Measurements from ENCODE around the gene TRAF3IP1. TPM values are rescaled to one million over a fixed set of nuclear protein-coding genes. Genes with fewer than 3 reads are reported as not detected.

Gene TRAF3IP1
- total and polyA plus RNA-seq, 2 of the 13 experiments (the other 11 are each of a cell fraction or from before 2014, with no cell fraction given) = 4.1 to 12.9 TPM

DNA sequence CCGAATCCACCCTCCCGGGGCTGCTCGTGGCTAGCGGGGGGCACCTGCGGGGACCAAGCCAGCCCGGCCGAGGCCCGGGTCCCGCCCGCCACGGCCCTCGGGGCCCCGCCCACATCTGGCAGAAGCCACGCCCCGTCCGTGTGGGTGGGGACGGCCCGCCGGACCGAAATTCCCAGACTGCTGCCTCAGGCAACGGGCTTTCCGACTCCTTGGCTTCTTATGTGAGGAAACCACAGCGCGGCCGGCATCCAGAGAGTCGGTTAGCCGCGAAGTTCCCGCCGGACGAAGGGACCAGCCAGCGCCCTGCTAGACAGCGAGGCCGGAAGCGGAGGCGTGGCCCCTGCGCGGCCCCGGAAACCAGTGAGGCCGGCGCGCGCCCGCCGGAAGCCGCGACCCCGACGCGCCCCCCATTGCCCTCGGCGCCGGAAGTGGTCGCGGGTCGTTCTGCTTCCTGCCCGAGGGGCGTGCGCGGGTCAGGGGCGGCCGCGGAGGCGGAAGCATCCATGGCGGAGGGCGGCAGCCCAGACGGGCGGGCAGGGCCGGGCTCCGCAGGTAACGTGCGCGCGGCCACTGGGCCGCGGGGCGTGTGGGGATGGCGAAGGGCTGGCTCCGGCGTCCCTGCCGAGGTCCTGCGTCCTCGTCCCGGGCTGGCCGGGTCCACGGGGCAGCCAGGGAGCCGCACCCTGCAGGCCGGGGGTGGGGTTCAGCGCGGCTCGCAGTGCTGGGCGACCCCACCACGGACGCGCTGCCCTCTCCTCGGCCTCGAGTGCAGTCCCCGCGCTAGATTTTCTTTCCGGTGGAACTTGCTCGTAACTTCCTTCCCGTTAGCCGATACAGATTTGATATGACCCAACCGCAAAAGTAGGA, 106.5 kb downstream of the TRAF3IP1 start, which contains the start of gene ASB1 (continued):
- TF ChIP-seq, protein P1, sequence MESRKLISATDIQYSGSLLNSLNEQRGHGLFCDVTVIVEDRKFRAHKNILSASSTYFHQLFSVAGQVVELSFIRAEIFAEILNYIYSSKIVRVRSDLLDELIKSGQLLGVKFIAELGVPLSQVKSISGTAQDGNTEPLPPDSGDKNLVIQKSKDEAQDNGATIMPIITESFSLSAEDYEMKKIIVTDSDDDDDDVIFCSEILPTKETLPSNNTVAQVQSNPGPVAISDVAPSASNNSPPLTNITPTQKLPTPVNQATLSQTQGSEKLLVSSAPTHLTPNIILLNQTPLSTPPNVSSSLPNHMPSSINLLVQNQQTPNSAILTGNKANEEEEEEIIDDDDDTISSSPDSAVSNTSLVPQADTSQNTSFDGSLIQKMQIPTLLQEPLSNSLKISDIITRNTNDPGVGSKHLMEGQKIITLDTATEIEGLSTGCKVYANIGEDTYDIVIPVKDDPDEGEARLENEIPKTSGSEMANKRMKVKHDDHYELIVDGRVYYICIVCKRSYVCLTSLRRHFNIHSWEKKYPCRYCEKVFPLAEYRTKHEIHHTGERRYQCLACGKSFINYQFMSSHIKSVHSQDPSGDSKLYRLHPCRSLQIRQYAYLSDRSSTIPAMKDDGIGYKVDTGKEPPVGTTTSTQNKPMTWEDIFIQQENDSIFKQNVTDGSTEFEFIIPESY (CRISPR knock-in tag; IDR thresholded peaks at IDR 0.05) = no peak
- TF ChIP-seq, protein P2, sequence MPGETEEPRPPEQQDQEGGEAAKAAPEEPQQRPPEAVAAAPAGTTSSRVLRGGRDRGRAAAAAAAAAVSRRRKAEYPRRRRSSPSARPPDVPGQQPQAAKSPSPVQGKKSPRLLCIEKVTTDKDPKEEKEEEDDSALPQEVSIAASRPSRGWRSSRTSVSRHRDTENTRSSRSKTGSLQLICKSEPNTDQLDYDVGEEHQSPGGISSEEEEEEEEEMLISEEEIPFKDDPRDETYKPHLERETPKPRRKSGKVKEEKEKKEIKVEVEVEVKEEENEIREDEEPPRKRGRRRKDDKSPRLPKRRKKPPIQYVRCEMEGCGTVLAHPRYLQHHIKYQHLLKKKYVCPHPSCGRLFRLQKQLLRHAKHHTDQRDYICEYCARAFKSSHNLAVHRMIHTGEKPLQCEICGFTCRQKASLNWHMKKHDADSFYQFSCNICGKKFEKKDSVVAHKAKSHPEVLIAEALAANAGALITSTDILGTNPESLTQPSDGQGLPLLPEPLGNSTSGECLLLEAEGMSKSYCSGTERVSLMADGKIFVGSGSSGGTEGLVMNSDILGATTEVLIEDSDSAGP (CRISPR knock-in tag; IDR thresholded peaks at IDR 0.05; ENCODE audit: borderline replicate concordance) = peak; percentile 68
- TF ChIP-seq TAF1 (CRISPR knock-in tag; IDR thresholded peaks at IDR 0.05) (peak; percentile 84), ATF7 (IDR thresholded peaks at IDR 0.05) (no peak), ATF7 (CRISPR knock-in tag; IDR thresholded peaks at IDR 0.05) (no peak; the same call in 1 of the 2 replicates), ZNF749 (CRISPR knock-in tag; IDR thresholded peaks at IDR 0.05; ENCODE audit: borderline replicate concordance) (peak; percentile 77; the same call in 1 of the 2 replicates), REL (CRISPR knock-in tag; conservative IDR thresholded peaks at IDR 0.05) (peak; percentile 52; the same call in 1 of the 2 replicates), PAWR (CRISPR knock-in tag; IDR thresholded peaks at IDR 0.05; ENCODE audit: borderline replicate concordance) (no peak), SOX5 (CRISPR knock-in tag; IDR thresholded peaks at IDR 0.05; ENCODE audit: borderline replicate concordance) (peak; percentile 44; the same call in 1 of the 2 replicates), ZNF556 (CRISPR knock-in tag; IDR thresholded peaks at IDR 0.05; ENCODE audit: borderline replicate concordance) (peak; percentile 87), ZNF780A (CRISPR knock-in tag; IDR thresholded peaks at IDR 0.05) (0 out of 2 replicates have a peak, but pooled peaks have one; percentile 5)
- TF ChIP-seq, protein P3, sequence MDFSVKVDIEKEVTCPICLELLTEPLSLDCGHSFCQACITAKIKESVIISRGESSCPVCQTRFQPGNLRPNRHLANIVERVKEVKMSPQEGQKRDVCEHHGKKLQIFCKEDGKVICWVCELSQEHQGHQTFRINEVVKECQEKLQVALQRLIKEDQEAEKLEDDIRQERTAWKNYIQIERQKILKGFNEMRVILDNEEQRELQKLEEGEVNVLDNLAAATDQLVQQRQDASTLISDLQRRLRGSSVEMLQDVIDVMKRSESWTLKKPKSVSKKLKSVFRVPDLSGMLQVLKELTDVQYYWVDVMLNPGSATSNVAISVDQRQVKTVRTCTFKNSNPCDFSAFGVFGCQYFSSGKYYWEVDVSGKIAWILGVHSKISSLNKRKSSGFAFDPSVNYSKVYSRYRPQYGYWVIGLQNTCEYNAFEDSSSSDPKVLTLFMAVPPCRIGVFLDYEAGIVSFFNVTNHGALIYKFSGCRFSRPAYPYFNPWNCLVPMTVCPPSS (IDR thresholded peaks at IDR 0.05) = no peak
- TF ChIP-seq, protein P4, sequence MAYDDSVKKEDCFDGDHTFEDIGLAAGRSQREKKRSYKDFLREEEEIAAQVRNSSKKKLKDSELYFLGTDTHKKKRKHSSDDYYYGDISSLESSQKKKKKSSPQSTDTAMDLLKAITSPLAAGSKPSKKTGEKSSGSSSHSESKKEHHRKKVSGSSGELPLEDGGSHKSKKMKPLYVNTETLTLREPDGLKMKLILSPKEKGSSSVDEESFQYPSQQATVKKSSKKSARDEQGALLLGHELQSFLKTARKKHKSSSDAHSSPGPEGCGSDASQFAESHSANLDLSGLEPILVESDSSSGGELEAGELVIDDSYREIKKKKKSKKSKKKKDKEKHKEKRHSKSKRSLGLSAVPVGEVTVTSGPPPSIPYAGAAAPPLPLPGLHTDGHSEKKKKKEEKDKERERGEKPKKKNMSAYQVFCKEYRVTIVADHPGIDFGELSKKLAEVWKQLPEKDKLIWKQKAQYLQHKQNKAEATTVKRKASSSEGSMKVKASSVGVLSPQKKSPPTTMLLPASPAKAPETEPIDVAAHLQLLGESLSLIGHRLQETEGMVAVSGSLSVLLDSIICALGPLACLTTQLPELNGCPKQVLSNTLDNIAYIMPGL (CRISPR knock-in tag; IDR thresholded peaks at IDR 0.05; ENCODE audit: borderline replicate concordance in 1 of 2, low read depth in 1 of 2) = peak; percentile 66 to 91; a peak in 3 of 4 replicates
